ENCODE data around the gene PPIF.

PPIF gene

DNA sequence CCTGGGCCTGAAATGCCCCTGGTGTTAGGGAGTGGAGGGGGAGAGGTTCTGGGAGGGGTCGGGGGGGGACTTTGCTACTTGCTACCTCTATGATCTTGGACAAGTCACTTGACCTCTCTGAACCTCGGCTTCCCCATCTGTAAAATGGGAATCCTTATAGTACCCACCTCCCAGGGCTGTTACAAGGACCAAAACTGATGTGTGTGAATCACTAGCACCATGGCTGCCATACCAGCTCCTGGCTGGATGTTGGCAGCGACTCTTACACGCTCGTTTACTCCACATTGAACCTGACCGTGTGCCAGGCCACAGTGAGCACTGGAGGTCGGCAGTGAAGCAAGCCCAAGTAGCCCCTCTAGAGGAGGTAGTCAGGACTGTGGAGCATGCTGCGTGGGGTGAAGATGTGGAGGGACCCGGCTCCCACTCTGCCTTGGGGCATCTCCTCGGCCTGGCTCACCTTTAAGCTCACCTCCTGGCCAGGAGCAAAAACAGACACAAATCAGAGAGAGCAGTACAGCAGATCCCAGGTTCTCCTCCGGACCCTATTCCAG lies 28.9 kb downstream of the PPIF start:
- Mint-ChIP-seq H3K9me3 (peaks cover 5% of the 10 kb centered on the region), H3K36me3 (ENCODE audit: low read depth) (no peaks in the 10 kb centered on the region), H3K4me1 (no peaks in the 10 kb centered on the region), H3K4me3 (no peak overlapping the region), H3K27me3 (no peaks in the 10 kb centered on the region), H3K27ac (no peak overlapping the region)
- ATAC-seq (no peak), DNase-seq (no peak)

DNA sequence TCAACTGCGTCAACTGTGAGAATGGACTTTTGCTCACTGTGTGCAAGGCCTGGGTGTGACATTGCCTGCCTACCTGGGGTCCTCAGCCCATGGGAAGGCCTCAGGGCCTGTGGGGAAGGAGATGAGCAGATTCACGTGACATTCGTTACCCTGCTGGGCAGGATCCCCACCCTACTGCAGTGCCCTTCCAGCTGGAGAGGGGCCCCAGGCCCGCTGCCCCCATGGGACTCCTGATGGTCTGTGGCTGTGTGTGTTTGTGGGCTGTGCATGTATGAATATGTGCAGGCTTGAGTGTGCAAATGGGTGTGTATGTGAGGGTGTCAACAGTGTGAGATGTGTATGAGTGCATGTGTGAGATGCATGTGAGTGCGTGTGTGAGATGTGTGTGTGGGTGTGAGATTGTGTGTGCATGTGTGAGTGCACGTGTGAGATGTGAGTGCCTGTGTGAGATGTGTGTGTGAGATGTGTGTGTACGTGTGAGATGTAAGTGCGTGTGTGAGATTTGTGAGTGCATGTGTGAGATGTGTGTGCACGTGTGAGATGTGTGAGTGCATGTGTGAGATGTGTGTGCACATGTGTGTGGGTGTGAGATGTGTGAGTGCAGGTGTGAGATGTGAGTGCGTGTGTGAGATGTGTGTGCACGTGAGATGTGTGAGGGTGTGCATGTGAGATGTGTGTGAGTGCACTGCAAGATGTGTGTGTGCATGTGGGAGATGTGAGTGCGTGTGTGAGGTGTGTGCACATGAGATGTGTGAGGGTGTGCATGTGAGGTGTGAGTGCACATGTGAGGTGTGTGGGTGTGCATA lies 29.7 kb downstream of the PPIF start:
- Mint-ChIP-seq H3K36me3 (ENCODE audit: low read depth) (no peaks in the 10 kb centered on the region), H3K9me3 (no peaks in the 10 kb centered on the region), H3K27ac (no peak overlapping the region), H3K4me3 (no peak overlapping the region), H3K4me1 (no peaks in the 10 kb centered on the region), H3K27me3 (no peaks in the 10 kb centered on the region)
- no peak for ATAC-seq
- DNase-seq, result no peak

DNA sequence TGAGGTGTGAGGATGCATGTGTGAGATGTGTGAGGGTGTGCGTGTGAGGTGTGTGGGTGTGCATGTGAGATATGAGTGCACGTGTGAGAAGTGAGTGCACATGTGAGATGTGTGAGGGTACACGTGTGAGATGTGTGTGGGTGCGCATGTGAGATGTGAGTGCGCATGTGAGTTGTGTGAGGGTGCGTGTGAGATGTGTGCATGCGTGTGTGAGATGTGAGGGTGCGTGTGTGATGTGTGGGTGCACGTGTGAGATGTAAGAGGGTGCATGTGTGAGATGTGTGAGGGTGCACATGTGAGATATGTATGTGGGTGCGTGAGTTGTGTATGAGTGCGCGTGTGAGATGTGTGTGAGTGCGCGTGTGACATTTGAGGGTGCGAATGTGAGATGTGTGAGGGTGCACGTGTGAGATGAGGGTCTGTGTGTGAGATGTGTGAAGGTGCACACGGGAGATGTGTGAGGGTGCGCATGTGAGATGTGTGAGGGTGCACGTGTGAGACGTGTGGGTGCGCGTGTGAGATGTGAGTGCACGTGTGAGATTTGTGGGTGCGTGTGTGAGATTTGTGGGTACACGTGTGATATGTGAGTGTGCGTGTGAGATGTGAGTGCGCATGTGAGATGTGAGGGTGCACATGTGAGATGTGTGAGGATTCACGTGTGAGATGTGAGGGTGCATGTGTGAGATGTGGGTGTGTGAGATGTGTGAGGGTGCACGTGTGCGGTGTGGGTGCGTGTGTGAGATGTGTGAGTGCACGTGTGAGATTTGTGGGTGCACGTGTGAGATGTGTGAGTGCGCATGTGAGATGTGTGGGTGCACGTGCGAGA lies 30.5 kb downstream of the PPIF start:
- Mint-ChIP-seq H3K4me3 (no peak overlapping the region), H3K36me3 (ENCODE audit: low read depth) (no peaks in the 10 kb centered on the region), H3K27ac (no peak overlapping the region), H3K9me3 (no peaks in the 10 kb centered on the region), H3K4me1 (no peaks in the 10 kb centered on the region), H3K27me3 (no peaks in the 10 kb centered on the region)
- DNase-seq (no peak), ATAC-seq (no peak)

DNA sequence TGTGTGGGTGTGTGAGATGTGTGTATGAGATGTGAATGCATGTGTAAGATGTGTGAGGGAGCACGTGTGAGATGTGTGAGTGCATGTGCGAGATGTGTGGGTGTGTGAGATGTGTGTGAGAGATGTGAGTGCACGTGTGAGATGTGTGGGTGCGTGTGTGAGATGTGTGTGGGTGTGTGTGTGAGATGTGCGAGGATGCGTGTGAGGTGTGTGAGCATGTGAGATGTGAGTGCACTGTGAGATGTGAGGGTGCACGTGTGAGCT lies 31.0 kb downstream of the PPIF start:
- H3K4me1 Mint-ChIP-seq, result no peaks in the 10 kb centered on the region
- H3K27ac Mint-ChIP-seq, result no peak overlapping the region
- no peak overlapping the region for H3K4me3 Mint-ChIP-seq
- H3K27me3 Mint-ChIP-seq, result no peaks in the 10 kb centered on the region
- DNase-seq (no peak), ATAC-seq (no peak)
- no peaks in the 10 kb centered on the region for H3K36me3 Mint-ChIP-seq (ENCODE audit: low read depth)
- H3K9me3 Mint-ChIP-seq, result no peaks in the 10 kb centered on the region

DNA sequence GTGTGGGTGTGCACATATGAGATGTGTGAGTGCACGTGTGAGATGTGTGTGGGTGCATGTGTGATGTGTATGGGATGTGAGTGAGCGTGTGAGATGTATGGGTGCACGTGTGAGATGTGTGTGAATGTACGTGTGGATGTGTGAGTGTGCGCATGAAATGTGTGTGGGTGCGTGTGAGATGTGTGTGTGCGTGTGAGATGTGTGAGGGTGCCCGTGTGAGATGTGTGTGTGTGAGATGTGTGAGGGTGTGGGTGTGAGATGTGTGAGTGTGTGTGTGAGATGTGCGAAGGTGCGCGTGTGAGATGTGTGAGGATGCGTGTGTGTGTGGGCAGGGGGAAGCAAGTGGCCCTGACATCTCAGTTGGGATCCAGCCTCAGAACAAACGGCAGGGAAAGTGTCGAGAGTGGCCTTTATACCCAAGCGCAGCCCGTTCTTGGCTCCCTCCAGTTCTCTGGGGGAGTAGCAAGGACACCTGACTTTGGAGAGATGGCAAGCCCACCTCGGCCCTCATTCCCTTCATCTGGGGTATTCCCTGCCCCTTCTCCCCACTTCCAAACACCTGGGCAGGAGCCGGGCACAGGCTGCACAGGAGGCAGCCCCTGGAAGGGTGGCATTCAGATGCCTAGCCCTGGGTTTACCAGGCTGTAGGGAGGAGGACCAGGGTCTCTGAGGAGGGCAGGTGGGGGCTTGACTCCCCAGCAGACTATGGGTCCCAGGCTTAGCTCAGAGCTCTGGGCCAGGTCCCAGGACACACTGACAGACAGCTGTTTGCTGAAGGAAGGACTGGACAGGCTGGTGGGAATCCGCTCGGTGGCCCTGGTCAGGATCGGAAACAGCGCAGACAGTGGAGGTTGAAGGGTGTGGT lies 31.6 kb downstream of the PPIF start:
- Mint-ChIP-seq H3K27me3 (no peaks in the 10 kb centered on the region), H3K4me1 (no peaks in the 10 kb centered on the region), H3K9me3 (no peaks in the 10 kb centered on the region), H3K4me3 (no peak overlapping the region), H3K27ac (no peak overlapping the region), H3K36me3 (ENCODE audit: low read depth) (no peaks in the 10 kb centered on the region)
- DNase-seq, result no peak
- ATAC-seq, result no peak

DNA sequence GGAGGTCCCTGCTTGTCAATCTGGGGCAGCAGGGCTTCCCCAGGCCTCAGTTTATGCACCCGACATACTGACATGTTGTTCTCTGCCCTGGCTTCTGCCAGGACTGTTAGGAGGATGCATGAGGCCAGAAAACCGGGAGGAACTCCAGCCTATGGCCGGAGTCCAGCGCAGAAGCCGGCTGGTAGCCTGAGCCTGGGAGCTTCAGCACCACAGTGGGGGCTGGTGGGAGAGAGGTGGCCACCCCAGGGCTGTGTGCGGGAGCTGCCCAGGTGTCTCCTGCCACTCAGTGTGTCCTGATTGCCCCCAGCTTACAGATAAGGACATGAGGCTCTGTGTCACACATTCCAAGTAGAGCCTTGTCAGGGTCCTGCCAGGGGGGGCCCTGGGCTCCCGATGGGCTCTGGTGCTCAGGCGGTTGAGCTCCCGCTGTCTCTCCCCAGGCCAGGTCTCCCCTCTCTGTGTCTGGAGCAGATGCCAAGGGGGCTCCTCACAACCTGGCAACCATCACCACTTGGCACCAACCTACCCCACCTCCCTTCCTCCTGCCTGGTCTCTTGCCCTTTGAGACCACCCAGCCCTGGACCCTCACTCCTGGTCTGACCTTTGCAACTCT lies 32.3 kb downstream of the PPIF start:
- Mint-ChIP-seq H3K27ac (no peak overlapping the region), H3K36me3 (ENCODE audit: low read depth) (no peaks in the 10 kb centered on the region), H3K4me1 (no peaks in the 10 kb centered on the region), H3K9me3 (no peaks in the 10 kb centered on the region), H3K27me3 (no peaks in the 10 kb centered on the region), H3K4me3 (no peak overlapping the region)
- ATAC-seq, result no peak
- DNase-seq, result no peak

DNA sequence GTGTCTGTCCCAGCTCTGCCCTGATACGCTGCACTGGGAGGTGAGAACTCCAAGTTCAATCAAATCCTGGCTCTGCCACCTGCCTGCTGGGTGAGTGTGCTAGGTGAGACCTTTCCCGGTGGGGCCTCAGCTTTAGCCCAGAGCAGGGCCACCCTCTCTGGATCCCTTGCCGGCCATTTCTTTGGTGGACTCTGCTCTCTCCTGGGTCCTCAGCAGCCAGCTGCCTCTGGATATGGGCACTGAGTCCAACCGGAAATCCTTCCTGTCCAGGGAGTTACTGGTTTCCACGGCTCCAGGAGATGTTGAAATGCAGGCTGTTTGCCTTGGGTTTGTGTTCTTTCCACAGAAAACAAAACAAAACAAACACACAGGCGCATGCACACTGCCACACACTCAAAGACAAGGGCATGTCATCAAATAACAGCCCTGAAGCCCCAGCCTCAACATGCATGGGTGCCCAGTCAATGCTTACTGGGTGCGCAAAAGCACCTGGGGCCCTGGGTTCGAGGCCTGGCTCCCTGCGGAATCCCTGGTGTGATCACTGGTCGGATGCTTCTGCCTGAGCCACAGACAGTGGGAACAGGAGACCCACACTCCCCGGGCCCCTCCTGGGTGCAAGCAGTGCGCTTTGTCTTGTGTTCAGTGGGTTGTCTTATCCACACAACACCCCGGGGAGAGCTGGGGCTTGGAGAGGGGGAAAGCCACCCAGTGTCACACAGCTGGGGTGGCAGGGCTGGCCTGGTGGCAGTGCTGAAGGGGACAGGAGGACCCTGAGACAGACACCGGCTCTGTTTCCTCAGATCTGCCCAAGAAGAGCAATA lies 33.1 kb downstream of the PPIF start:
- H3K4me3 Mint-ChIP-seq, result no peak overlapping the region
- no peak overlapping the region for H3K27ac Mint-ChIP-seq
- no peaks in the 10 kb centered on the region for H3K4me1 Mint-ChIP-seq
- H3K36me3 Mint-ChIP-seq (ENCODE audit: low read depth), result no peaks in the 10 kb centered on the region
- ATAC-seq, result no peak
- no peak for DNase-seq
- H3K9me3 Mint-ChIP-seq, result no peaks in the 10 kb centered on the region
- no peaks in the 10 kb centered on the region for H3K27me3 Mint-ChIP-seq

DNA sequence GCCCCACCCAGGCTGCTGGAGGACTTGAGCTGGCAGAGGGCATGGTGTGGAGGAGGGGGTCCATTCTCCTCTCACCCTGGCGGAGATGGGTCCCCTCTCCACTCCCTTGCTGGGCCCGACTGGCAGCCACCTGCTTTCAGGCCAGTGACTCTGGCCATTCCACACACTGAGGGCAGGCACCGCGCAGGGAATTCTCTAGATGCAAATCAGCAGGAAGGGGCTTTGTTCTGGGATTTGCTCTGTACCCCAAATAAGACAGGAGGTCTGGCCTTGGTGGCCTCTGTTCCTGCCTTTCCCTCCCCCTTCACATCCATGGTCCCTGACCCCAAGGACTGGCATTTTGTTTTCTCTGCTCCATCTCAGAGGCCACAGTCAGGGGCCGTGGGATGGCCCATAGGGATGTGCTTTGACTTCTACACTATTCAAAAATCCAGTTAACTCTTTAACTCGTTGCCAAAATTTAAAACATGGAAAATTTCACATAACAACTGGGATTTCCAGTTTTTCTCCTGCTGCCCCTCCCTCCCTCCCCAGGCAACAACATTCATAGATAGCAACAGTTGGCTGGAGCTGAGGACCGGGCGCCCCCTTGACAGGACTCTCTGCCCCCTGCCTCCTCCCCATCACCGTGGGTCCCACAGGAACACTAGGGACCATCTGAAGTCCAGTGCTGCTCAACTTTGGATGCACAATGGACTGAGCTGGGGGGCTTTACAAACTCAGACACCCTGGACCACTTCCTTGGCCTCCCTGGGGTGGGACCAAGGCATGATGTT lies 33.9 kb downstream of the PPIF start:
- H3K27ac Mint-ChIP-seq, result no peak overlapping the region

DNA sequence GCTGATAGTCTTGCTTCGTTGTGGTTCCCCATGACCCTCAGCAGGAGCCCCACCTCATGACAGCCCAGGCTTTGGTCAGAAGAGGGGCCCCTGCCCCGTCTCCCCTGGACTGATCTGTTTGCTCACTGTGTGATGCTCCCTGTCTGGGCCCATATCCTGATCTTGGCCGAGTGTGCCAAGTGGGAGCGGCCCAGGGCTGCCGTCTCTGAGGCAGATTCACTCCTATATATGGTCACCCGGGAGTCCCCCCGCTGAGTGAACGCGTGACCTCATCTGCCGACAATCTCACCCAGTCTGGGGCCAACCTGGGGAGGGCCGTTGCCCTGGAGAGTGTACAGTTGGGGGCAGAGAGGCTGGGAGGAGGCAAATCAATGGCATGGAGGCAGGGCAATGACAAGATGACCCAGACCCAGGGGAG lies 34.5 kb downstream of the PPIF start:
- H3K36me3 Mint-ChIP-seq (ENCODE audit: low read depth), result no peaks in the 10 kb centered on the region
- H3K4me3 Mint-ChIP-seq, result no peak overlapping the region
- H3K9me3 Mint-ChIP-seq, result no peaks in the 10 kb centered on the region
- H3K27me3 Mint-ChIP-seq, result no peaks in the 10 kb centered on the region
- DNase-seq, result no peak
- no peak overlapping the region for H3K27ac Mint-ChIP-seq
- no peaks in the 10 kb centered on the region for H3K4me1 Mint-ChIP-seq
- ATAC-seq, result no peak

More for the DNA sequence above, 33.9 kb downstream of the PPIF start:
- ATAC-seq (no peak), DNase-seq (no peak)
- no peaks in the 10 kb centered on the region for H3K4me1 Mint-ChIP-seq
- H3K9me3 Mint-ChIP-seq, result no peaks in the 10 kb centered on the region
- no peak overlapping the region for H3K4me3 Mint-ChIP-seq
- H3K27me3 Mint-ChIP-seq, result no peaks in the 10 kb centered on the region
- no peaks in the 10 kb centered on the region for H3K36me3 Mint-ChIP-seq (ENCODE audit: low read depth)

DNA sequence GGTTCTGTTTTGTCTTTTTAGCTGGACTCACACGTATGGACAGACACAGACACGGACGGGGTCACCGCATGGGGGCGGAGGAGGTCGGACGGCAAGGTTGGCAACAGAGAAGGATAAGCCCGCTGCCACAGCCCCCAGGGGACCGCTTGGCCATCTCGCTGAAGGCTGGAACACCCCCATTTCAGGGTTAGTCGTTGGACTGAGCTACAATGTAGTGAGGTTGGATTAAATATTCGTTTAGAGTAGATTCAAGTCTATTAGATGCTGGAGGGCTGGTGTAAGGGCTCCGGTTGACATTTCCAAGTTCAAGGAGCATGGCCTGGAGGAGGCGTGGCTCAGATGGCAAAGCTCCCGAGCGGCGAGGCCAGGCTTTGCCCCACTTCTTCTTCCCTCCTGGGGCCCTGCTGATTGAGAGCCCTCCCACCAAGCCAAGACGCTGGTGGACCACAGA lies 35.2 kb downstream of the PPIF start:
- Mint-ChIP-seq H3K27ac (no peak overlapping the region), H3K9me3 (no peaks in the 10 kb centered on the region), H3K27me3 (no peaks in the 10 kb centered on the region), H3K36me3 (ENCODE audit: low read depth) (no peaks in the 10 kb centered on the region), H3K4me1 (no peaks in the 10 kb centered on the region), H3K4me3 (no peak overlapping the region)
- no peak for ATAC-seq
- no peak for DNase-seq

DNA sequence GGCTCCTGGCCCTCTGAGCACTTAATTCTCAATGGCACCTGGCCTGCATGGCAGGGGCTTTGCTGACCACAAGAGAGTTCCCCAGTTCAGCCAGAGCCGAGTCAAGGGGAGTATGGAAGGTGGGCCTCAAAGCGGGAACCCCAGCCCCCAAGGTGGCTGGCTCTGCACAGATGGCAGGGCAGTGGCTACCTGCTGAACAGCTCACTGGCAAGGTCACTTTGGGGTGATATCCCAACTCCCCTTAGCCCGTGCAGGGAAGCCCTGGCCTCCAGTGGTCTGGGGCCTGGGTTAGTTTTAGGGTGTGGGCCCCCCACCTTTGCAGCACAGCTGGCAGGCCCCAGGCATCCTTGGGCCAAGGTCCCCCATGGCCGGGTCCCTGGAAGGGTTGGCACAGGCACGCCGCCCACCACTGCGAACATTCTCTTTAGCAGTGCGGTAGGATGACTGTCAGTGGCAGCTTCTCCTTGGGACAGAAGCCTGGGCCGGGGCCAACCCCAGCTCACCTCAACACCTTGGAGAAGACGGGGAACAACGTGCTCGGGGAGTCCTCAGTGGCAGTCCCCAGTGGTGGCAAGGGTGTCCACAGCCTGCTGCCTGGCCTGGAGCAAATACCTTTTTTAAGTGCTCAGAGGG lies 36.8 kb downstream of the PPIF start:
- ATAC-seq (no peak), DNase-seq (no peak)
- H3K36me3 Mint-ChIP-seq (ENCODE audit: low read depth), result no peaks in the 10 kb centered on the region
- no peaks in the 10 kb centered on the region for H3K27me3 Mint-ChIP-seq
- H3K4me3 Mint-ChIP-seq, result no peak overlapping the region
- H3K27ac Mint-ChIP-seq, result no peak overlapping the region
- no peaks in the 10 kb centered on the region for H3K9me3 Mint-ChIP-seq
- peaks cover 3% of the 10 kb centered on the region for H3K4me1 Mint-ChIP-seq

DNA sequence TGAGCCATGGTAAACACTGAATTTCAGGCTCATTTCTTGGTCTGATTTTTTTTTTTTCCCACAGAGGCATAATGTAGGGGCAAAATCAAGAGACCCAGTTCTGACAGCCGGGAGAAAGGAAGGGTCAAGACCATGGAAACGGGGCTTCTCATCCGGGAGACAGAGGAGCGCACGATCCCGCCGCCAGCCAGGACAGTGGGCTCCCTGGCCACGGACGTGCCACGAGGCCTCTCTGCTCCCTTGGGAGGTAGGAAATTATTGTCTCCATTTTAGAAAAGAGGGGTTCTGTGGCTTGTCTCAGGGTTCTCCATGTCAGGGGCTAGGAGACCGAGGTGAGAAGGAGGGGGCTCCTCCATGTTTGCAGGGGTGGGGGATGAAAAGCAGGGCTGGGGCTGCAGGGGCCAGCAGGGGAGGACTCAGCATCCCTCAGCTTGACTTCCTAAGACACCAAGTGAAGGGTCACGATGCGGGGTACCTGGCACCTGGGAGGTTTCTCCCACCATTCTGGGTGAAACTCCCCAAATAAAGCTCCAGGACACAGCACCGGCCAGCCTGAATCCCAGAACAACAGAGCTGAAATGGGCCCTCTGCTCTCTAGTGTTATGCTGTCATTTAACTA lies 37.6 kb downstream of the PPIF start:
- H3K36me3 Mint-ChIP-seq (ENCODE audit: low read depth), result no peaks in the 10 kb centered on the region
- H3K4me1 Mint-ChIP-seq, result peaks cover 3% of the 10 kb centered on the region
- ATAC-seq, result no peak
- no peak overlapping the region for H3K4me3 Mint-ChIP-seq
- no peak for DNase-seq
- no peaks in the 10 kb centered on the region for H3K27me3 Mint-ChIP-seq
- H3K9me3 Mint-ChIP-seq, result no peaks in the 10 kb centered on the region
- no peak overlapping the region for H3K27ac Mint-ChIP-seq

Data from activated naive CD8-positive, alpha-beta T cell treated with anti-CD3 and anti-CD28 coated beads, Interleukin-2, amount 50 U/mL, for 24 hours (primary cell).